GM23338 (cell line): ENCODE data around the gene EPHA3. TPM values are rescaled to one million over a fixed set of nuclear protein-coding genes. Genes with fewer than 3 reads are reported as not detected.

Source experiments
- ATAC-seq: fragments of 200-7000 bp; cut with Tn5 transposase; 3 replicates; pipeline ENCODE4 v1.9.1; 2020
- DNase-seq: peaks from one replicate; pipeline ENCODE4 v3.0.0-alpha.2; 2015; ENCODE audit warnings: low spot score
- H2AFZ ChIP-seq: fragments of 200-600 bp; sonication (generic); 2 replicates; pipeline ENCODE4 v1.8.0; 2016; ENCODE audit warnings: antibody characterized with exemption, mild to moderate bottlenecking, moderate library complexity
- H3F3A ChIP-seq: fragments of 200-600 bp; sonication (generic); replicated peaks from 2 replicates; pipeline ENCODE4 v1.8.0; 2017; ENCODE audit warnings: antibody characterized with exemption, mixed run types, low read depth
- H3K27ac ChIP-seq: fragments of 200-600 bp; sonication (generic); 2 replicates; pipeline ENCODE4 v1.6.1; 2016; ENCODE audit warnings: low read depth
- H3K27me3 ChIP-seq: fragments of 200-600 bp; sonication (generic); 2 replicates; pipeline ENCODE4 v1.8.0; 2016; ENCODE audit warnings: mild to moderate bottlenecking, mixed run types, moderate library complexity; ENCODE audit not compliant: insufficient read depth
- H3K36me3 ChIP-seq: fragments of 200-600 bp; sonication (generic); 2 replicates; pipeline ENCODE4 v1.8.0; 2016; ENCODE audit warnings: mild to moderate bottlenecking; ENCODE audit not compliant: insufficient read depth
- H3K4me1 ChIP-seq: fragments of 200-600 bp; sonication (generic); 2 replicates; pipeline ENCODE4 v1.8.0; 2016; ENCODE audit warnings: mild to moderate bottlenecking, moderate library complexity; ENCODE audit not compliant: insufficient read depth
- H3K4me2 ChIP-seq: fragments of 200-600 bp; sonication (generic); 2 replicates; pipeline ENCODE4 v1.7.1; 2017; ENCODE audit warnings: mixed run types
- H3K4me3 ChIP-seq: fragments of 200-600 bp; sonication (generic); 2 replicates; pipeline ENCODE4 v1.6.1; 2016; ENCODE audit warnings: mixed run types
- H3K79me2 ChIP-seq: fragments of 200-600 bp; sonication (generic); replicated peaks from 2 replicates; pipeline ENCODE4 v1.8.0; 2017; ENCODE audit warnings: mild to moderate bottlenecking; ENCODE audit not compliant: insufficient read depth
- H3K9me2 ChIP-seq: fragments of 200-600 bp; sonication (generic); 2 replicates; pipeline ENCODE4 v1.8.0; 2017; ENCODE audit not compliant: insufficient read depth
- H4K20me1 ChIP-seq: fragments of 200-600 bp; sonication (generic); replicated peaks from 2 replicates; pipeline ENCODE4 v1.8.0; 2017; ENCODE audit warnings: mild to moderate bottlenecking; ENCODE audit not compliant: insufficient read depth
- H3K27ac Mint-ChIP-seq: 2 replicates; pipeline ENCODE4 v1.8.0; 2020; ENCODE audit warnings: inconsistent platforms, mild to moderate bottlenecking, moderate library complexity, mixed read lengths
- H3K27me3 Mint-ChIP-seq: 3 replicates; pipeline ENCODE4 v1.8.0; 2022; ENCODE audit warnings: low read depth, mild to moderate bottlenecking, moderate library complexity, mixed read lengths, inconsistent platforms; ENCODE audit not compliant: insufficient read depth, poor library complexity
- H3K36me3 Mint-ChIP-seq: 3 replicates; pipeline ENCODE4 v1.8.0; 2021; ENCODE audit warnings: low read depth, mild to moderate bottlenecking, inconsistent platforms, moderate library complexity, mixed read lengths
- H3K4me1 Mint-ChIP-seq: 3 replicates; pipeline ENCODE4 v1.8.0; 2020; ENCODE audit warnings: mild to moderate bottlenecking, inconsistent platforms, mixed read lengths
- H3K4me3 Mint-ChIP-seq: 3 replicates; pipeline ENCODE4 v1.8.0; 2021; ENCODE audit warnings: moderate library complexity, mild to moderate bottlenecking, inconsistent platforms, mixed read lengths
- H3K9me3 Mint-ChIP-seq: 3 replicates; pipeline ENCODE4 v1.8.0; 2020; ENCODE audit warnings: moderate library complexity, mild to moderate bottlenecking, inconsistent platforms, mixed read lengths
- EZH2 ChIP-seq: fragments of 200-600 bp; sonication (generic); IDR thresholded peaks from one replicate; pipeline ENCODE4 v1.8.0; 2017; ENCODE audit warnings: antibody characterized with exemption, mild to moderate bottlenecking, low read depth; ENCODE audit not compliant: unreplicated experiment
- EZH2phosphoT487 ChIP-seq: fragments of 200-600 bp; sonication (generic); IDR thresholded peaks from one replicate; pipeline ENCODE4 v1.8.1; 2018; ENCODE audit warnings: antibody characterized with exemption; ENCODE audit not compliant: unreplicated experiment
- JUNB ChIP-seq: IDR thresholded peaks from one replicate; pipeline ENCODE4 v1.6.1; 2016; ENCODE audit warnings: antibody characterized with exemption; ENCODE audit not compliant: unreplicated experiment
- STAT1 ChIP-seq: IDR thresholded peaks from one replicate; pipeline ENCODE4 v1.6.1; 2016; ENCODE audit warnings: antibody characterized with exemption; ENCODE audit not compliant: unreplicated experiment
- ZNF331 ChIP-seq: fragments of 250-450 bp; sonication (Bioruptor Pico); IDR thresholded peaks from 2 replicates; pipeline ENCODE4 v1.5.0; 2020; ENCODE audit warnings: low read depth, mild to moderate bottlenecking, moderate library complexity
- ZNF462 ChIP-seq: fragments of 250-450 bp; sonication (Bioruptor Pico); IDR thresholded peaks from 2 replicates; pipeline ENCODE4 v1.5.0; 2020; ENCODE audit warnings: mild to moderate bottlenecking, moderate library complexity
- polyA plus RNA-seq: library from polyadenylated mRNA; unstranded; fragments of >200 nt; fragmentation: Nextera tagmentation; extraction: Ambion mirVana; gene quantifications from 2 replicates; pipeline ENCODE4 v1.2.1, GENCODE V29; 2016
- total RNA-seq: library from RNA; depleted of rRNA; stranded (reverse); fragments of >200 nt; shearing (Covaris generic); gene quantifications from 2 replicates; pipeline ENCODE4 v1.2.3, GENCODE V29; 2014

The EPHA3 gene
- total and polyA plus RNA-seq, 2 experiments from 2014 or later, result 0.05 to 0.21 TPM

GRCh38 chr3:89260721-89261120 is 153.3 kb downstream of the EPHA3 start (continued):
- TF ChIP-seq ZNF462 (no peak), EZH2 (no peak), ZNF331 (CRISPR knock-in tag) (no peak)

- no peak for DNase-seq
These were observed 154.3 kb downstream of the EPHA3 start for GRCh38 chr3:89261673-89262072.

More at GRCh38 chr3:89261673-89262072, 154.3 kb downstream of the EPHA3 start:
- Mint-ChIP-seq H3K27me3 (no peaks in the 10 kb centered on the region), H3K27ac (no peak overlapping the region), H3K4me1 (peaks cover 23% of the 10 kb centered on the region), H3K4me3 (no peak overlapping the region), H3K36me3 (no peaks in the 10 kb centered on the region), H3K9me3 (no peaks in the 10 kb centered on the region)
- no peak for TF ChIP-seq EZH2phosphoT487
- no peak for TF ChIP-seq EZH2
- no peak for TF ChIP-seq STAT1
- no peak for TF ChIP-seq ZNF462
- no peak for TF ChIP-seq JUNB
- Histone ChIP-seq H3K36me3 (no peaks in the 10 kb centered on the region), H3K79me2 (no peaks in the 10 kb centered on the region), H3K4me2 (no peak overlapping the region), H3K27ac (no peak overlapping the region), H4K20me1 (no peaks in the 10 kb centered on the region), H3K9me2 (0 out of 2 replicates have a peak, but pooled peaks cover 5% of the 10 kb centered on the region), H3F3A (no peaks in the 10 kb centered on the region), H2AFZ (no peak overlapping the region), H3K4me1 (peaks cover 28% of the 10 kb centered on the region; the same call in 1 of the 2 replicates), H3K4me3 (no peak overlapping the region), H3K27me3 (no peaks in the 10 kb centered on the region)
- no peak for ATAC-seq
